Endothelial cell of umbilical vein (primary cell): ENCODE measurements around the gene ARHGAP32.

Experiments used
- FOS ChIP-seq: IDR thresholded peaks from 2 replicates; pipeline ENCODE4 v1.6.1; 2011; ENCODE audit warnings: mild to moderate bottlenecking, low read length, moderate library complexity, borderline replicate concordance; ENCODE audit not compliant: insufficient read depth
- POLR2A ChIP-seq: IDR thresholded peaks from 2 replicates; pipeline ENCODE4 v1.6.1; 2012; ENCODE audit warnings: low read depth, mild to moderate bottlenecking, control low read depth, low read length
- TF ChIP-seq, protein P1 (sequence below), 2 donors: IDR thresholded peaks; 1 replicate in 1 of 2; 2 replicates in 1 of 2; pipeline ENCODE4 v1.5.1; 2011; ENCODE audit warnings: low read length in 2 of 2, mild to moderate bottlenecking in 2 of 2, moderate library complexity in 2 of 2, control low read depth in 1 of 2, inconsistent platforms in 1 of 2, low read depth in 1 of 2; ENCODE audit not compliant: insufficient read depth in 1 of 2; ENCODE audit errors: extremely low read depth in 1 of 2
- TF ChIP-seq, protein P2 (sequence below): IDR thresholded peaks from 2 replicates; pipeline ENCODE4 v1.6.1; 2011; ENCODE audit not compliant: insufficient read depth, insufficient read length

DNA sequence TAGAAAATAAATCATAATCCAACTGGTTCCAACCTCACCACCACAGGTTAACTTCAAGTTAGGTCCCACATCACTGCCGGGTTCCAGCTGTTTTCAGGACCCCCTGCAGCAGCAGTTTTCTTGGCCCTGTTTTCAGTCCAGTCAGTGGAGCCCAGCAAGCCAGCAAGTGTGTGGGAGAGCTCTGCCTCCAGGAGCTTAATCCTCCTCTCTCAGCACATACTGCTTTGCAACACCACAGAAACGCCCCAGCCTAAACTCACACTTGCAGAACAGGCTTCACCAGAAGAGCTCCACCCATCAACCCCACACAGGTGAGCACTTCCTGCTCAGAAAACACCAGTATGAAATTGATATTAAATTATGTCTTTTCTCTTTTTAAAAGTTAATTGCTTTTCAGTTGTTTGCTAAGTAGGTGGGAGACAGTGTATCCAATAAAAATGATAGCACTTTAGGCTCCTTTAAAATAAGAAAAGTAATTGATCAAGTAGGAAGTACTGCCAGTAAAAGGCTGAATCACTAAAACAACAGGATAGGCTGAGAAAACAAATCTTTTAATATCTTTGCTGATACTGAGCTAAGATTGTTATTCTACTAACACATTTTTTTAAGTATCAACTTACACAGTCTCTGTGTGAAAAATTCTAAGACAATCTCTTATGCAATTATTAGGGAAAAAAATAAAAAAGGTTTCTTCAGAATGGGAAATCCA, 168.0 kb downstream of the ARHGAP32 start:
- TF ChIP-seq, protein P1, sequence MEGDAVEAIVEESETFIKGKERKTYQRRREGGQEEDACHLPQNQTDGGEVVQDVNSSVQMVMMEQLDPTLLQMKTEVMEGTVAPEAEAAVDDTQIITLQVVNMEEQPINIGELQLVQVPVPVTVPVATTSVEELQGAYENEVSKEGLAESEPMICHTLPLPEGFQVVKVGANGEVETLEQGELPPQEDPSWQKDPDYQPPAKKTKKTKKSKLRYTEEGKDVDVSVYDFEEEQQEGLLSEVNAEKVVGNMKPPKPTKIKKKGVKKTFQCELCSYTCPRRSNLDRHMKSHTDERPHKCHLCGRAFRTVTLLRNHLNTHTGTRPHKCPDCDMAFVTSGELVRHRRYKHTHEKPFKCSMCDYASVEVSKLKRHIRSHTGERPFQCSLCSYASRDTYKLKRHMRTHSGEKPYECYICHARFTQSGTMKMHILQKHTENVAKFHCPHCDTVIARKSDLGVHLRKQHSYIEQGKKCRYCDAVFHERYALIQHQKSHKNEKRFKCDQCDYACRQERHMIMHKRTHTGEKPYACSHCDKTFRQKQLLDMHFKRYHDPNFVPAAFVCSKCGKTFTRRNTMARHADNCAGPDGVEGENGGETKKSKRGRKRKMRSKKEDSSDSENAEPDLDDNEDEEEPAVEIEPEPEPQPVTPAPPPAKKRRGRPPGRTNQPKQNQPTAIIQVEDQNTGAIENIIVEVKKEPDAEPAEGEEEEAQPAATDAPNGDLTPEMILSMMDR (IDR thresholded peaks at IDR 0.05; ENCODE audit: extremely low read depth in 1 of 2, insufficient read depth in 1 of 2, low read depth in 1 of 2, low read length in 2 of 2) = no peak
- TF ChIP-seq FOS = no peak
- no peak for TF ChIP-seq POLR2A
- TF ChIP-seq, protein P2, sequence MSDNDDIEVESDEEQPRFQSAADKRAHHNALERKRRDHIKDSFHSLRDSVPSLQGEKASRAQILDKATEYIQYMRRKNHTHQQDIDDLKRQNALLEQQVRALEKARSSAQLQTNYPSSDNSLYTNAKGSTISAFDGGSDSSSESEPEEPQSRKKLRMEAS = no peak
